K562 (cell line): ENCODE results near the gene ATF3. TPM values are rescaled to one million over a fixed set of nuclear protein-coding genes. Genes with fewer than 3 reads are reported as not detected.

Source experiments
- CHCHD3 ChIP-seq: fragments of 250-450 bp; sonication (Bioruptor Pico); IDR thresholded peaks from 2 replicates; pipeline ENCODE4 v2.1.2; 2022; ENCODE audit warnings: mild to moderate bottlenecking
- NR2C2 ChIP-seq, 2 experiments: fragments of 200-800 bp in 1 of 2; sonication (Bioruptor generic) in 1 of 2; sonication (generic) in 1 of 2; formaldehyde crosslinking in 1 of 2; IDR thresholded peaks; 2 replicates each; pipeline versions ENCODE4 v1.6.1 to v1.8.0; 2016 to 2022; ENCODE audit warnings: mild to moderate bottlenecking in 1 of 2, missing compliant biosample characterization in 1 of 2, missing genetic modification characterization in 1 of 2, missing genetic modification reagents in 1 of 2
- RBM17 ChIP-seq: fragments of 200-400 bp; formaldehyde crosslinking; IDR thresholded peaks from 2 replicates; pipeline ENCODE4 v1.6.1; 2017; ENCODE audit warnings: low read depth, mild to moderate bottlenecking, low read length, borderline replicate concordance
- RREB1 ChIP-seq: fragments of 250-450 bp; sonication (Bioruptor Pico); IDR thresholded peaks from 2 replicates; pipeline ENCODE4 v1.4.0; 2020
- SMARCA5 ChIP-seq: fragments of 450-650 bp; IDR thresholded peaks from 2 replicates; pipeline ENCODE4 v1.6.1; 2016
- ZBED1 ChIP-seq: IDR thresholded peaks from 2 replicates; pipeline ENCODE4 v1.6.1; 2014
- ZBTB33 ChIP-seq: sonication (generic); formaldehyde crosslinking; IDR thresholded peaks from 2 replicates; pipeline ENCODE4 v1.8.1; 2023; ENCODE audit warnings: mild to moderate bottlenecking, missing genetic modification reagents
- ZNF449 ChIP-seq: fragments of 250-450 bp; sonication (Bioruptor Pico); IDR thresholded peaks from 2 replicates; pipeline ENCODE4 v1.8.0; 2022; ENCODE audit warnings: moderate library complexity, mild to moderate bottlenecking, inconsistent platforms
- ZNF696 ChIP-seq: fragments of 250-450 bp; sonication (Bioruptor Pico); conservative IDR thresholded peaks from 2 replicates; pipeline ENCODE4 v1.4.0; 2020; ENCODE audit warnings: mild to moderate bottlenecking, moderate library complexity
- ZNF785 ChIP-seq: fragments of 250-450 bp; sonication (Bioruptor Pico); IDR thresholded peaks from 2 replicates; pipeline ENCODE4 v1.4.0; 2020; ENCODE audit warnings: mild to moderate bottlenecking
- polyA plus RNA-seq, 8 experiments: library from polyadenylated mRNA; depleted of rRNA in 4 of 8; stranded (reverse) in 5 of 8; unstranded in 3 of 8; fragments of >200 nt; fragmentation: Nextera tagmentation in 2 of 8; fragmentation: Illumina TruSeq in 1 of 8; extraction: Ambion mirVana in 2 of 8; extraction: Trizol in 1 of 8; gene quantifications; 2 replicates each; pipeline versions ENCODE4 v1.2.1 to v1.2.3, GENCODE V29; 2011 to 2014; ENCODE audit warnings: inconsistent platforms in 1 of 8, missing spikeins in 1 of 8
- total RNA-seq, 7 experiments: library from RNA; depleted of rRNA in 6 of 7; stranded (reverse); fragments of >200 nt in 6 of 7; fragmentation: Illumina TruSeq in 2 of 7; extraction: Trizol in 2 of 7; gene quantifications; 2 replicates each; pipeline versions ENCODE4 v1.2.1 to v1.2.3, GENCODE V29; 2011 to 2021; ENCODE audit warnings: low replicate concordance in 1 of 7
- TF ChIP-seq, protein P1 (sequence below): fragments of 450-650 bp; IDR thresholded peaks from 2 replicates; pipeline ENCODE4 v1.6.1; 2018; ENCODE audit not compliant: partially characterized antibody
- TF ChIP-seq, protein P2 (sequence below): sonication (generic); formaldehyde crosslinking; IDR thresholded peaks from 2 replicates; pipeline ENCODE4 v1.8.1; 2023; ENCODE audit warnings: mild to moderate bottlenecking, missing genetic modification reagents, moderate library complexity

The ATF3 gene
- total and polyA plus RNA-seq, 9 of the 15 experiments (the other 6 are each of a cell fraction or from before 2014, with no cell fraction given), result 3.5 to 28.2 (median 19.8) TPM

GRCh38 chr1:212608959-212609700, 569 bp downstream of the ATF3 start (continued):
- TF ChIP-seq RREB1 (CRISPR knock-in tag), result 0 out of 2 replicates have a peak, but pooled peaks have one; percentile 56
- no peak for TF ChIP-seq ZNF785 (CRISPR knock-in tag)
- TF ChIP-seq ZBED1, result no peak
- TF ChIP-seq NR2C2 (CRISPR knock-in tag; IDR thresholded peaks at IDR 0.05), result no peak
- TF ChIP-seq NR2C2 (tag; IDR thresholded peaks at IDR 0.05), result no peak; the same call in 1 of the 2 replicates
- no peak for TF ChIP-seq RBM17
- TF ChIP-seq CHCHD3, result no peak
- TF ChIP-seq, protein P1, sequence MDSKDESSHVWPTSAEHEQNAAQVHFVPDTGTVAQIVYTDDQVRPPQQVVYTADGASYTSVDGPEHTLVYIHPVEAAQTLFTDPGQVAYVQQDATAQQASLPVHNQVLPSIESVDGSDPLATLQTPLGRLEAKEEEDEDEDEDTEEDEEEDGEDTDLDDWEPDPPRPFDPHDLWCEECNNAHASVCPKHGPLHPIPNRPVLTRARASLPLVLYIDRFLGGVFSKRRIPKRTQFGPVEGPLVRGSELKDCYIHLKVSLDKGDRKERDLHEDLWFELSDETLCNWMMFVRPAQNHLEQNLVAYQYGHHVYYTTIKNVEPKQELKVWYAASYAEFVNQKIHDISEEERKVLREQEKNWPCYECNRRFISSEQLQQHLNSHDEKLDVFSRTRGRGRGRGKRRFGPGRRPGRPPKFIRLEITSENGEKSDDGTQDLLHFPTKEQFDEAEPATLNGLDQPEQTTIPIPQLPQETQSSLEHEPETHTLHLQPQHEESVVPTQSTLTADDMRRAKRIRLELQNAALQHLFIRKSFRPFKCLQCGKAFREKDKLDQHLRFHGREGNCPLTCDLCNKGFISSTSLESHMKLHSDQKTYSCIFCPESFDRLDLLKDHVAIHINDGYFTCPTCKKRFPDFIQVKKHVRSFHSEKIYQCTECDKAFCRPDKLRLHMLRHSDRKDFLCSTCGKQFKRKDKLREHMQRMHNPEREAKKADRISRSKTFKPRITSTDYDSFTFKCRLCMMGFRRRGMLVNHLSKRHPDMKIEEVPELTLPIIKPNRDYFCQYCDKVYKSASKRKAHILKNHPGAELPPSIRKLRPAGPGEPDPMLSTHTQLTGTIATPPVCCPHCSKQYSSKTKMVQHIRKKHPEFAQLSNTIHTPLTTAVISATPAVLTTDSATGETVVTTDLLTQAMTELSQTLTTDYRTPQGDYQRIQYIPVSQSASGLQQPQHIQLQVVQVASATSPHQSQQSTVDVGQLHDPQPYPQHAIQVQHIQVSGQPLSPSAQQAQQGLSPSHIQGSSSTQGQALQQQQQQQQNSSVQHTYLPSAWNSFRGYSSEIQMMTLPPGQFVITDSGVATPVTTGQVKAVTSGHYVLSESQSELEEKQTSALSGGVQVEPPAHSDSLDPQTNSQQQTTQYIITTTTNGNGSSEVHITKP, result no peak
- TF ChIP-seq, protein P2, sequence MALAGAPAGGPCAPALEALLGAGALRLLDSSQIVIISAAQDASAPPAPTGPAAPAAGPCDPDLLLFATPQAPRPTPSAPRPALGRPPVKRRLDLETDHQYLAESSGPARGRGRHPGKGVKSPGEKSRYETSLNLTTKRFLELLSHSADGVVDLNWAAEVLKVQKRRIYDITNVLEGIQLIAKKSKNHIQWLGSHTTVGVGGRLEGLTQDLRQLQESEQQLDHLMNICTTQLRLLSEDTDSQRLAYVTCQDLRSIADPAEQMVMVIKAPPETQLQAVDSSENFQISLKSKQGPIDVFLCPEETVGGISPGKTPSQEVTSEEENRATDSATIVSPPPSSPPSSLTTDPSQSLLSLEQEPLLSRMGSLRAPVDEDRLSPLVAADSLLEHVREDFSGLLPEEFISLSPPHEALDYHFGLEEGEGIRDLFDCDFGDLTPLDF (CRISPR knock-in tag), result no peak
- TF ChIP-seq ZNF449 (CRISPR knock-in tag), result no peak
- no peak for TF ChIP-seq SMARCA5
- no peak for TF ChIP-seq ZNF696 (CRISPR knock-in tag)
- peak; percentile 4; the same call in 1 of the 2 replicates for TF ChIP-seq ZBTB33 (CRISPR knock-in tag)
